CD1c-positive myeloid dendritic cell (primary cell): ENCODE results near the gene HINT3.
"Not testable (repeated sequence)": the region's sequence is repeated elsewhere in the genome, so short reads cannot be mapped to it uniquely, and the experiment has no call there.

Source experiments
- DNase-seq: peaks from one replicate; pipeline ENCODE4 v3.0.0-alpha.2; 2016; ENCODE audit errors: extremely low spot score

Gene HINT3

DNA sequence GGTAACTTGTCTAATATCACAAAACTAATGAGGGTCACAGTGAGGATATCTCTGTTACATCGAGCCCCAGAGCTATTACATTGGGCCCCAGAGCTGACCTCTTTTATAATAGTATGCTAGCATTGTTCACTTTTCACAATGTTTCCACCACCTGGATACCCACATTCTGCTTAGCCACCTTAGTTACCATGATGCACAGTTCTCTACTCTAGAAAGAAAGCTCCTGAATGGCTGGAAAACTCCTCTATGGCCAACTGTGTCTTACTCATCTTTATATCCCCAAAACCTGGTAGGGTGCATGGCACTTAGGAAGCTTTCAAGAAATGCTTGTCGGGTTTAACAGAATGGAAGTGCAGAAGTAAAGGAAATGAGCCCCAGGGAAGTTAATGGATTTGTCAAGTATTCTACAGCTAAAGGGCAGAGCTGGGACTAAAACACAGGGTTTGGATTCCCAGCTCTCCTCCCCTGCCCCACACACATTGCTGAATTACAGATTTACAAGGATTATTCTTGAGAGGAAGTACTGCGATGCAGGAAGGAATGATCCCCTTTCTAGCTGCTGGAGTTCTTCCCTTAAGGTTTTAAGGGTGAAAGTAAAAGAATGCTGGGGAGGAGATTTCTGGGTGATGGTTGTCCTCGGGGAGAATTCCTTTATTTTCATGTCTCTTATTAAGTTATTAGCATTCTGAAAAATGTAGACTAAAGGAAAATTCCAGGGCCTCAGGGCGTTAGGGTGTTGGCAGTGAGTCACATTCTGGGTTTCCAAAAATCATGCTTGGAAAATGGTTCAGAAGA is 16.1 kb upstream of the HINT3 start:
- no peak for DNase-seq

DNA sequence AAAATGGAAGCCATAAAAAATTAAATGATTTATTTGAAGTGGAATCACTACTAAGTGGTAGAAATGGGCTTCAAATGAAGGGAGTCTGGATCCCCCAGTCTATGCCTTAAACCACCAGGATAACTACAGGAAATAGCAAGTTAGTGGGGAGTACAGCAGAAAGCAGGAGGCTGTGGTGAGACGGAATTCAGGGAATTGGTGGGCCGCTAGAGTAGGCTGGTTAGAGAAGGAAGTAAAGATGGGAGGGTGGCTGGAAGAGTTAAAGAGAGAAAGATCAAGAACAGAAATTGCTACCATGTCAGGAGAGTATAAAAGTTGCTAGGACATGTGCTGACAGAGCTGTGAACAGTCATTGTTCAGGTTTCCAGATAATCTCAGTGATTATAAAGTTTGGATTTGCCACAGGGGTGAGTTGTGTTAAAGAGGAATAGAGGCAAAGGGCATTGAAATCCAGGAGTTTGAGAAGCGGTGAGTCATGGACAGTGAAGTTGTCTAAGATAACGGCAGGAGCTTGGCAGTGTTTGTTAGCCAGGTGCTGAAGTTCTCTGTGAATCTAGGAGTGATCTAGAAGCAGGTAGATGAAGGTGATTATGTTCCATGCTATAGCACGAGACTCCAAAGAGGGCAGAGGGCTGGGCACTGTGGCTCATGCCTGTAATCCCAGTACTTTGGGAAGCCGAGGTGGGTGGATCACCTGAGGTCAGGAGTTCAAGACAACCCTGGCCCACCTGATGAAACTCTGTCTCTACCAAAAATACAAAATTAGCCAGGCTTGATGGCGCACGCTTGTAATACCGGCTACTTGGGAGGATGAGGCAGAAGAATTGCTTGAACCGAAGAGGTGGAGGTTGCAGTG is 13.7 kb upstream of the HINT3 start:
- no peak for DNase-seq

- no peak for DNase-seq
Observed at GRCh38 chr6:125943528-125944433, 12.8 kb upstream of the HINT3 start.

DNA sequence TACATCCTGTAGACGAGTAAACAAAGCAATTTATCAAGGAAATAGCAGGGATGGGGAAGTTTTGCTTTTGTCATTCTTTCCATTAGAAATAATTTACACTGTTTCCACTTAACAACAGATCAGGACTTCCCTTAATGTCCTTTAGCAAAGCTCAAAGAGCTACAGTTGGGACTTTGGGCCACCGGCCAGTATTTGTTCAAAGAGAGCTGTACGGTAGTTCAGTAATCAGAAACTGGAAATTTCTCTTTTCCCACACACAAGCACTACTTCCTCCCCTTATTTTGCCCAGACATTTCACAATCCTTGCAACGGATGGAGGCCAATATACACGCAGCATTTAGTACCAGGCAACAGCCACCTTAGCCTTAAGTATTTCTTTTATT is 12.1 kb upstream of the HINT3 start:
- DNase-seq: peak; percentile 71

DNA sequence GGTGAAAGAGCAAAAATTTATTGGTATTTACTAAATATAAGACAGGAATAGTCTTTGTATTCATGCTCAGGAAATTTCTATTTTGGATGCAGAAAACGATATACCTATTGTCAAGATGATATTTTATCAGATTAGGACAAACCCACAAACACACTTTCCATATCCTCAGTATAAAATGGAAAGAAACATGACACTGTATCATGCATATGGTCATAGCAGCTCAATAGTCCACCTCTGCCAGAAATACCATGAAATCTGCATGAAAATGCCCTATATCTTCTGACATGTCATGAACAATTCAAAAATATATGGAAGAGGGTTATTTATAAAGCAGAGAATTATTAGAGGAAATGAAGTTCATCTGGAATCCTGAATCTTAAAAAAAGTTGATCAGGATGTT is 11.7 kb upstream of the HINT3 start:
- no peak for DNase-seq

- DNase-seq: no peak
Observed at GRCh38 chr6:125945378-125946141, 11.0 kb upstream of the HINT3 start.

DNA sequence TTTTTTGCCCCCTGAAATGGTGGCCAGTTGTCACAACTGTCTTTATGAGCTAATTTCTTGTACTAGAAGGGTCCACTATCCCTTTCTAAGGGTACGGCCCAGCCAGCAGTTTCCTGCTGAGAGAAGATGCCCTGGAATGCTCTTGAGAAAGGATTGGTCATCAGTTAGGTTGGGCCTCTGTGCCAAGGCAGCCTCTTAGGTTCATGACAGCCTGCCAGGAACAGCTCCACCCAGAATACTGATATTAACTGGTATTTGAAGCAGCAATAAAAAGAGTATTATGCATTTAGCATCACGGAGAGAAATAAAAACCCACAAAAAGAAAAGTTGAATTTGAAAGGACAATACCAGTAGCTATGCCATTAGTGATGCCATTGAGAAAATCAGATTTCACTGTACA is 9.0 kb upstream of the HINT3 start:
- DNase-seq: no peak

- DNase-seq: peak; percentile 11
Observed at GRCh38 chr6:125948455-125948854, 8.1 kb upstream of the HINT3 start.

DNA sequence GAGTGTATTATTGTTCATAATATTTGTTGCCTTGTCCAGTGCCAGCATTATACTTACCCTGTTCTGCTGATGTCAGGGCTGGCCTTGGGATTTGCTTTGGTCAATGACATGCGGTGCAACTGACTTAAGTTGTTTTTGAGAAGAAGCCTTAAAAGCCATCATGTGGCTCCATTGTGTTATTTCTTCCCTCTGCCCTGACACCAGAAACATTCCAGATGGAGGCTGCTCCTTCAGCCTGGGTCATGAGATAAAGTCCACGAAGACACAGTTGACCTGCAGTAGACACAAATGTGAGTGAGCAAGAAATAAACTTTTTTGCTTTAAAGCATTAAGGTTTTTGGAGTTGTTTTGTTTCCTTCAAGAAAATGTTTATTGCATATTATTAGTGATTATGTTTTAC is 7.5 kb upstream of the HINT3 start:
- DNase-seq: no peak

GRCh38 chr6:125950293-125950692 is 6.3 kb upstream of the HINT3 start:
- no peak for DNase-seq

DNA sequence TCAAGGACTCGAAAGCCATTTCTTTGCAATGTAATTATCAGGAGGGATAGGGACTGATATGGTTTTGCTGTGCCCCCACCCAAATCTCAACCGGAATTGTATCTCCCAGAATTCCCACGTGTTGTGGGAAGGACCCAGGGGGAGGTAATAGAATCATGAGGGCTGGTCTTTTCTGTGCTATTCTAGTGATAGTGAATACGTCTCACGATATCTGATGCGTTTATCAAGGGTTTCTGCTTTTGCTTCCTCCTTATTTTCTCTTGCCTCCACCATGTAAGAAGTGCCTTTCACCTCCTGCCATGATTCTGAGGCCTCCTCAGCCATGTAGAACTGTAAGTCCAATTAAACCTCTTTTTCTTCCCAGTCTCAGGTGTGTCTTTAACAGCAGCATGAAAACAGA is 5.9 kb upstream of the HINT3 start:
- not testable (repeated sequence) for DNase-seq

- DNase-seq: no peak
Observed at GRCh38 chr6:125951323-125951722, 5.2 kb upstream of the HINT3 start.

GRCh38 chr6:125952764-125953501 is 3.6 kb upstream of the HINT3 start:
- DNase-seq: no peak

DNA sequence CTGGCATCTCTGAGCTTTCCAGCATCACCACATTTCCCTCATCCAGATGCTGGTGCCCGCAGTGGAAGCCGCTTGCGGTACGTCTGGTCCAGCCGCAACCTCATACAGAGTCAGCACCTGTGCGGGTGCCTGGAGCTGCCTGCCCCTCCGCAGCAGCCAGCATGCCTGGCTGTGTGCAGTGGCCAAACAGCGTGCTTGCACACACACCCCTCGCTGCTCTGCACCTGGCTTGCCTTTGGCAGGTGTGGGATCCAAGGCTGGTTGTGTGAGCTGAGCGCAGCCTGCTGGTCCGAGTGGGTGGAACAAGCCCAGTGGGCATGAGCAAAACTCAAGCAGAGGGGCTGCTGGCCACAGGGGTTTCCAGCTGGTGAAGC is 3.1 kb upstream of the HINT3 start:
- no peak for DNase-seq

DNA sequence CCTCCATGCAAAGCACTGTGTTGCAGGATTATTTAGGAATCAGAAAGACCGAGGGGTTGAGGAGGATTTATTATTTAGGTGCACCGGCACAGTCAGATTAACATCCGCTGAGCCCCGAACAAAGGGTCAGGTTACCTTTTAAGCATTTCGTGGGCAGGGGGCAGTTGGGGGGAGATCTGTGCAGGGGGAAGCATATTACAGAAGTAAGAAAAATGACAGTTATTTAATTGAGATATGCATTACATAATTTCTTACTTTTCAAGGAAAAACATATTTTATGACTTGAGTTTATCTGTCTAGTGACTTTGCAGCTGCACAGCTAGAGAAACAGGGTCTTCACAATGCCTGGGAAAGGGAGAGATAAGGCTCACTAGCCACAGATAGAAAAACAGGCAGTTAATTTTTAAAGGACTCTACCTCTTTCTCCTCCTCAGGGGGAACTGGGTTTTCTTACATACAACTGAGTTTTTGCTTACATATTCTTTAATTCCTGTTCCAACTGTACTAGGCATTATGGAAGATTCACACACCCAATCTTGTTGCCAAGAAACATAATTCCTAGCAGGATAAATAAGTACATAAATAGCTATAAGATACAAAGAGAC is 1.7 kb upstream of the HINT3 start:
- no peak for DNase-seq

DNA sequence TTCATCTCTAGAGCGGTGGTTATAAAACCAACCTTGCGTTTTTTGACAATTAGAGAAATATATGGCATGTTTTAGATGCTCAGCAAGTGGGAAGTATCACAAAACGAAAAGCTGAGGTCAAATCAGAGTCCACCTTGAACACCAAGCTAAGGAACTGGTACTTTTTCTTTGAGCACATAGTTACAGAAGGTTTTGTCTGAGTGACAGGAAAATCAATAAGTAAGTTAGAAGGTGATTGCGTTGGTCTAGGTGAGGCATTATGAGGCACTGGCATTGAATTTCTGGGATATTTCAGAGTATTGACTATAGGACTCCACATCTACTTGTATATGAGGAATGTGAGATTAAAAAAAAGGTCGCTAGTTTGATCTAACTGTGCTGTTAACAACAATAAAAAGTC is 597 bp upstream of the HINT3 start:
- DNase-seq: no peak

DNA sequence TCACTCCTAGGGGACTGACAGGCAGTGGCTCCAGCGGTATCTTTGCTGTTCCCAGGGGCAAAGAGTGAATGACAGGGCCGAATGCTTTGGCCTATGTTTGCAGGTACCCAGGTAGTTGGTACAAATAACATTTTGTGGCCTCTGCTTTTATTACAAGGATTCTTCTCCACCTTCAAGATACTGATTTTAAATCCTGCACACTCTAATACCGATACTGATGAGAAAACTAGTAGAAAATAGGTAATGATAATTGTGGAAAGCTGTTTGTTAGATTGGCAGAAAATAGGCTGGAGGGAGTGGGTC is 772 bp downstream of the HINT3 start:
- DNase-seq: no peak

GRCh38 chr6:125957845-125958244 is 1.3 kb downstream of the HINT3 start:
- peak; percentile 84 for DNase-seq

DNA sequence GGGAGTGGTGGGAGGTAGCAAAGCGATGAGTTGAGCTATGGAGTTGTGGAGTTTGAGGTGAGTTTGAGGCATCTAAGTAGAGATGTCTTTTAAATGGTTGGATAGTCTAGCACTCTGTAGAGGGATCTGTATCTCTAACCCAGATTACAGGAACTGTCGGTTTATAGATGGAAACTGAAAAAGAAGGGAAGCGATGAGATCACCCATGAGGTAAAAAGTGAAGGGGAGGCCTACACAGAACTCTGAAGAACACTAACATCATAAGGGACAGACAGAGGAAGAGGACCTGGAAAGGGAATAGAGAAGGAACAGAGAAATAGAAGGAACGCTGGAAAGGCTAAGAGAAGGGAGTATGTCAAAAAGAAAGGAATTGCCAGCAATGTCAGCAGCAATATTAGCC is 2.5 kb downstream of the HINT3 start:
- DNase-seq: peak; percentile 32

DNA sequence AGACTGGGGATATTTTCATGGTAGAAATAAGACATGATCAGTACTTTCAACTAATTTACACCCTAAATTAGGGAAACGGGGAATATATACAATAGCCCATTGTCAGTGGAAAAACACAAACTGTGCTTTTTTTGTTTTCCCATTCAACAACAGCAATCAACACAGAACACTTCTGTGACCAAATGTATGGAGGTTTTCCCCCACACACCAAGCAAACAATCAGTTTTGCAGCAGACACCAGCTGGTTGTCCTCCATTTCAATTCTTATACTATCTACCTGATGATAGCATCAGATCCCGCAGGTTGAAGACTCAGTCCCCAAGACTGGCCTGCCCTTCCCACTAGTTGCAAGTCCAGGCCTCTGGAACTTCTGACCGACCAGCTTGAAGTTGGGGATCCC is 4.5 kb downstream of the HINT3 start:
- no peak for DNase-seq
